Gastroesophageal sphincter (tissue), 4 donors: ENCODE data around the gene TRIM38. TPM values are rescaled to one million over a fixed set of nuclear protein-coding genes. Genes with fewer than 3 reads are reported as not detected.

Experiments used
- ATAC-seq: fragments of 150-250 bp; one replicate; pipeline ENCODE4 v1.9.1; 2016; ENCODE audit warnings: mild to moderate bottlenecking, moderate library complexity
- H3K27ac ChIP-seq, 4 donors: fragments of 200-600 bp; sonication (generic) in 3 of 4; 1 replicate in 3 of 4; 2 replicates in 1 of 4; pipeline ENCODE4 v1.5.1; 2016 to 2019
- H3K27me3 ChIP-seq: fragments of 200-600 bp; sonication (generic); one replicate; pipeline ENCODE4 v1.5.1; 2019
- H3K36me3 ChIP-seq, 2 donors: fragments of 200-600 bp; sonication (generic); one replicate each; pipeline ENCODE4 v1.5.1; 2019; ENCODE audit warnings: control low read depth in 1 of 2
- H3K4me1 ChIP-seq, 3 donors: fragments of 200-600 bp; sonication (generic); 1 replicate in 2 of 3; 2 replicates in 1 of 3; pipeline ENCODE4 v1.5.1; 2016 to 2019; ENCODE audit warnings: control low read depth in 2 of 3
- H3K4me3 ChIP-seq, 2 donors: fragments of 200-600 bp; sonication (generic); one replicate each; pipeline ENCODE4 v1.5.1; 2019; ENCODE audit warnings: mild to moderate bottlenecking in 1 of 2, moderate library complexity in 1 of 2
- H3K9me3 ChIP-seq, 3 donors: fragments of 200-600 bp; sonication (generic); one replicate each; pipeline ENCODE4 v1.5.1; 2017 to 2019; ENCODE audit warnings: control low read depth in 2 of 3
- EP300 ChIP-seq: sonication (generic); formaldehyde crosslinking; IDR thresholded peaks from one replicate; pipeline ENCODE4 v1.6.1; 2017; ENCODE audit warnings: antibody characterized with exemption, mild to moderate bottlenecking
- POLR2A ChIP-seq, 2 donors: fragments of 450-650 bp; IDR thresholded peaks; one replicate each; pipeline ENCODE4 v1.6.1; 2017; ENCODE audit warnings: antibody characterized with exemption in 2 of 2, mild to moderate bottlenecking in 2 of 2, moderate library complexity in 1 of 2
- POLR2AphosphoS5 ChIP-seq: sonication (generic); formaldehyde crosslinking; IDR thresholded peaks from one replicate; pipeline ENCODE4 v1.6.1; 2017; ENCODE audit warnings: antibody characterized with exemption
- WGBS, 2 donors: methylation state at CpG; one replicate each; pipeline ENCODE4 v1.1.5; 2018; ENCODE audit warnings: low coverage in 1 of 2; 5-methylcytosine and 5-hydroxymethylcytosine counted together
- total RNA-seq, 4 donors: library from RNA; depleted of rRNA; stranded (reverse); fragments of >200 nt; gene quantifications; one replicate each; pipeline ENCODE4 v1.1.0, GENCODE V29; 2016
- TF ChIP-seq, protein P1 (sequence below), 4 experiments: fragments of 200-600 bp in 2 of 4; fragments of 450-650 bp in 2 of 4; sonication (generic) in 1 of 4; IDR thresholded peaks; one replicate each; pipeline ENCODE4 v1.5.1; 2017 to 2019; ENCODE audit warnings: antibody characterized with exemption in 4 of 4, mild to moderate bottlenecking in 2 of 4, moderate library complexity in 2 of 4

Gene TRIM38
- total RNA-seq, 4 donors from 2014 or later, result 6.1 to 10.4 (median 8.2) TPM

DNA sequence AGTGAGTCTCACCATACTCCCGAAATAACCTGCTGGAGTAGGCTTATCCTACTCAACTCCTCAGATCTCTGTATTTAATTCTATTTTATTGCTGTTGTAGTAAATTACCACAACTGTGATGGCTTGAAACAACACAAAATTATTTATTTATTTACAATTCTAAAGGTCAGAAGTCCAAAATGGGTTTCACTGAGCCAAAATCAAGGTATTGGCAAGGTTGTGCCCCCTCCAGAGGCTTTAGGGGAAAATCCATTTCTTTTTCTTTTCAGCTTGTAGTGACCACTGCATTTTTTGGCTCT is 31.2 kb upstream of the TRIM38 start:
- no peak overlapping the region for H3K27ac ChIP-seq
- H3K9me3 ChIP-seq, result no peaks in the 10 kb centered on the region
- TF ChIP-seq POLR2AphosphoS5 (no peak), EP300 (no peak), POLR2A (IDR thresholded peaks at IDR 0.05) (no peak)
- 42% methylated on average over 1 of the region's 1 CpG; no CpG with 5 or more reads in 1 of the 2 donors for WGBS, 2 donors
- no peak for ATAC-seq
- no peaks in the 10 kb centered on the region for H3K4me1 ChIP-seq
- H3K36me3 ChIP-seq, result no peaks in the 10 kb centered on the region
- H3K27me3 ChIP-seq, result no peaks in the 10 kb centered on the region
- no peak overlapping the region for H3K4me3 ChIP-seq

DNA sequence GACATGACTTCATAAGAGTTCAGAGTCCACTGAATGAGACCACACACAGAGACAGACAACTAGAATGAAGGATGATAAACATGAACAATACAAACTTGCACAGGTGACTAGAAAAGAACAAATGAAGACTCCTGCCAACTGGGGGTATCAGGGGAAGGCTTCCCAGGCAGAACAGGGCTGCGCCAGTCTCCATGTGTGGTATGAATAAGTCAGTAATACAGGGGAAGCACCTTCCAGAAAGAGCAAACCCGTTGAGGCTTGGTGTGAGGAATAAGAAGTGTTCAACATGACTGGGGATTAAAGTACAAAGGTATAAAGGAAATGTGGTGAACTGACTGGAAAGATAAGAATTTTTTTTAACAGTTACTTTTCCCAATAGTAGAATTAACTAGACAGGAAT is 28.4 kb upstream of the TRIM38 start:
- 66 to 82% methylated on average over 1 to 2 of the region's 2 CpGs for WGBS, 2 donors
- no peaks in the 10 kb centered on the region for H3K4me1 ChIP-seq

DNA sequence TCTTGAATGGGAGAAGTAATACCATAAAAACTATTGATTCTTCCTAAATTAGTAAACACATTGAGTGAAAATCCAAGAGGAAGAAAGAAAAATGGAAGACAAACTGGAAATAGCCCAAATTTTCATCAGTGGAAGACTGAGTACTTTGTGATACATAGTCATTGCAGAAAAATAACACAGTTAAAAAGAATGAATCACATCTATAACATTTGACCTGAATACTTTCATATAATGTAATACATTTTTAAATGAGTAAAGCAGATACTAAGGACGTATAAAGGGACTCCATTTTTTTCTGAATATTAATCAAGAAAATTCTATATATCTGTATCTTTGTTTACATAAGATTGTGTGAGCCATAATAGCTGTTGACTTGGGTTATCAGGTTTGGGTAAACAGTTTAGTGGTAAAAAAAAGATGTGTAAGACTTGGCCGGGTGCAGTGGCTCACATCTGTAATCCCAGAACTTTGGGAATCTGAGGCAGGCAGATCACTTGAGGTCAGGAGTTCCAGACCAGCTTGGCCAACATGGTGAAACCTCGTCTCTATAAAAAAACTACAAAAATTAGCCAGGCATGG is 27.8 kb upstream of the TRIM38 start:
- Histone ChIP-seq H3K27ac (no peak overlapping the region), H3K4me3 (no peak overlapping the region), H3K27me3 (no peaks in the 10 kb centered on the region), H3K4me1 (no peaks in the 10 kb centered on the region), H3K36me3 (no peaks in the 10 kb centered on the region), H3K9me3 (no peaks in the 10 kb centered on the region)
- TF ChIP-seq POLR2AphosphoS5 (no peak), POLR2A (IDR thresholded peaks at IDR 0.05) (no peak), EP300 (no peak)
- TF ChIP-seq, protein P1, sequence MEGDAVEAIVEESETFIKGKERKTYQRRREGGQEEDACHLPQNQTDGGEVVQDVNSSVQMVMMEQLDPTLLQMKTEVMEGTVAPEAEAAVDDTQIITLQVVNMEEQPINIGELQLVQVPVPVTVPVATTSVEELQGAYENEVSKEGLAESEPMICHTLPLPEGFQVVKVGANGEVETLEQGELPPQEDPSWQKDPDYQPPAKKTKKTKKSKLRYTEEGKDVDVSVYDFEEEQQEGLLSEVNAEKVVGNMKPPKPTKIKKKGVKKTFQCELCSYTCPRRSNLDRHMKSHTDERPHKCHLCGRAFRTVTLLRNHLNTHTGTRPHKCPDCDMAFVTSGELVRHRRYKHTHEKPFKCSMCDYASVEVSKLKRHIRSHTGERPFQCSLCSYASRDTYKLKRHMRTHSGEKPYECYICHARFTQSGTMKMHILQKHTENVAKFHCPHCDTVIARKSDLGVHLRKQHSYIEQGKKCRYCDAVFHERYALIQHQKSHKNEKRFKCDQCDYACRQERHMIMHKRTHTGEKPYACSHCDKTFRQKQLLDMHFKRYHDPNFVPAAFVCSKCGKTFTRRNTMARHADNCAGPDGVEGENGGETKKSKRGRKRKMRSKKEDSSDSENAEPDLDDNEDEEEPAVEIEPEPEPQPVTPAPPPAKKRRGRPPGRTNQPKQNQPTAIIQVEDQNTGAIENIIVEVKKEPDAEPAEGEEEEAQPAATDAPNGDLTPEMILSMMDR (IDR thresholded peaks at IDR 0.05), result no peak
- ATAC-seq, result no peak
- 55 to 73% methylated on average over 2 to 3 of the region's 3 CpGs for WGBS, 2 donors

More for the DNA sequence above, 28.4 kb upstream of the TRIM38 start:
- no peak overlapping the region for H3K4me3 ChIP-seq
- TF ChIP-seq POLR2AphosphoS5 (no peak), POLR2A (IDR thresholded peaks at IDR 0.05) (no peak), EP300 (no peak)
- TF ChIP-seq, protein P1 (IDR thresholded peaks at IDR 0.05), result no peak
- H3K27ac ChIP-seq, result no peak overlapping the region
- no peak for ATAC-seq
- H3K9me3 ChIP-seq, result no peaks in the 10 kb centered on the region
- H3K36me3 ChIP-seq, result no peaks in the 10 kb centered on the region
- no peaks in the 10 kb centered on the region for H3K27me3 ChIP-seq

DNA sequence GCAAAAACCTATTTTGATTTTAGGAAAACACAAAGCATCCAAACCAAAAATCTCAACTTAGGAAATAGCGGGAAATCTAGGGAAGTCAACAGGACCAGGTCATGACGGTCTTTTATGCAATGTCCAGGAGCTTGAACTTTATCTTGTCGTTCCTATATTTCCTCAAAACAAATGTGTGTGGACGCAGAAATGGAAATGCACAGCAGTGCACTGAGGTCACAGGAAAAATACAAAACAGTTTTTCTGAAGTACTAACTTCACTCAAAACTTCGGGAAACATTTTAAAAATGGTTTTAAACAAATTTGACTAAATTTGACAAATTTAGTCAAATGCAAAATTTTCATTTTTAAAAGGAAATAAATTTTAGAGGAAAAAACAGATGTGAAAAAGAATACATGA is 26.6 kb upstream of the TRIM38 start:
- Histone ChIP-seq H3K27ac (no peak overlapping the region), H3K27me3 (no peaks in the 10 kb centered on the region), H3K4me3 (no peak overlapping the region), H3K9me3 (no peaks in the 10 kb centered on the region), H3K4me1 (no peaks in the 10 kb centered on the region), H3K36me3 (no peaks in the 10 kb centered on the region)
- 65 to 91% methylated on average over 3 to 5 of the region's 5 CpGs for WGBS, 2 donors
- ATAC-seq, result no peak
- no peak for TF ChIP-seq POLR2A (IDR thresholded peaks at IDR 0.05)
- TF ChIP-seq, protein P1 (IDR thresholded peaks at IDR 0.05), result no peak

DNA sequence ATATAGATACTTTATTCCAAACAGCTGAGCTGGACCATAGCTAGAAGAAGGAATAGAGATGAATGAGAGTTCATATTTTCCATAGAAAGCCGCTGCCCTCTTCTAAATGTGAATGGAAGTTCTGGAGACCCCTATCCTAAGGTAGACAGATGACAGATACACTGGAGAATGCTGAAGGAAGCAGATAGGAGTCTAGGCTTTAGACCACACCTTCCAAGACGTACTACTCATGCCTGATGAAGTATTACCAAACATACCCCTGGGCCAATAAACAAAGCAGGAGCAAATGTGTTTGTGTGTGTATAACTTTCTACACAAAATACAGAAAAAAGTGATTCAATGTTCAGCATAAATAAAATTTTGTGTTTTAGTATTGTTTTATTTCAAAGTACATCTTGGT is 23.0 kb upstream of the TRIM38 start:
- H3K9me3 ChIP-seq, result no peaks in the 10 kb centered on the region
- no peak overlapping the region for H3K4me3 ChIP-seq
- no peak overlapping the region for H3K27ac ChIP-seq
- no peaks in the 10 kb centered on the region for H3K27me3 ChIP-seq
- no peaks in the 10 kb centered on the region for H3K4me1 ChIP-seq
- no peak for TF ChIP-seq POLR2A (IDR thresholded peaks at IDR 0.05)
- no peak for TF ChIP-seq POLR2AphosphoS5
- TF ChIP-seq, protein P1 (IDR thresholded peaks at IDR 0.05), result no peak
- TF ChIP-seq EP300, result no peak
- WGBS, 2 donors, result 61 to 72% methylated on average over 2 of the region's 2 CpGs
- no peak for ATAC-seq
- H3K36me3 ChIP-seq, result no peaks in the 10 kb centered on the region
